Mucosa of descending colon (tissue), 3 donors: ENCODE measurements around the gene B4GALNT3. TPM values are rescaled to one million over a fixed set of nuclear protein-coding genes. Genes with fewer than 3 reads are reported as not detected.
A peak's percentile ranks its signal among the peaks of the same experiment; 100 is the strongest.
"Not testable (repeated sequence)": the region's sequence is repeated elsewhere in the genome, so short reads cannot be mapped to it uniquely, and the experiment has no call there.

Experiments
- ATAC-seq: fragments of 200-7000 bp; cut with Tn5 transposase; one replicate; pipeline ENCODE4 v1.9.1; 2020; ENCODE audit warnings: mild to moderate bottlenecking, moderate library complexity
- DNase-seq, 3 donors: peaks; one replicate each; pipeline ENCODE4 v3.0.0-alpha.2; 2020
- H3K36me3 ChIP-seq: fragments of 200-600 bp; one replicate; pipeline ENCODE4 v1.8.0; 2021; ENCODE audit warnings: low read depth, mild to moderate bottlenecking
- H3K4me1 ChIP-seq: fragments of 200-600 bp; one replicate; pipeline ENCODE4 v1.8.0; 2021; ENCODE audit warnings: low read depth, mild to moderate bottlenecking
- H3K4me3 ChIP-seq: fragments of 200-600 bp; one replicate; pipeline ENCODE4 v1.8.0; 2021; ENCODE audit warnings: mild to moderate bottlenecking
- H3K9me3 ChIP-seq: fragments of 200-600 bp; one replicate; pipeline ENCODE4 v1.8.0; 2021; ENCODE audit warnings: mild to moderate bottlenecking
- CTCF ChIP-seq: fragments of 200-600 bp; IDR thresholded peaks from one replicate; pipeline ENCODE4 v1.8.0; 2022; ENCODE audit warnings: antibody characterized with exemption, mild to moderate bottlenecking
- intact Hi-C, 2 donors: fragments of 100-400 bp; cut with DNase I in 1 of 2; cut with micrococcal nuclease in 1 of 2; formaldehyde crosslinking; loops; one replicate each; pipeline versions ENCODE4 v1.11.0 to v1.11.1; 2022; cut with DNase I, micrococcal nuclease
- total RNA-seq, 3 donors: library from RNA; stranded (reverse); fragmentation: NEBNext Ultra II Directional in 2 of 3; extraction: Animal tissue kit (Norgen Biotek cat#: 25700) in 2 of 3; gene quantifications; one replicate each; pipeline versions ENCODE4 v1.2.1 to v1.2.4, GENCODE V29; 2021 to 2023
- donor health status: DM: no; HTN: no; CAD: no; lungs with moderate emphysema.
- donor health status: DM: no; HTN: no; CAD: no.
- donor health status: DM: no; HTN: yes; CAD: no.

Gene B4GALNT3
- total RNA-seq, 3 donors from 2014 or later, result 62.9 to 134 (median 94.9) TPM

GRCh38 chr12:573232-573631 is 113.5 kb downstream of the B4GALNT3 start:
- no peak for TF ChIP-seq CTCF
- DNase-seq, result no peak
- H3K9me3 ChIP-seq, result no peaks in the 10 kb centered on the region
- no peak for ATAC-seq
- H3K36me3 ChIP-seq, result no peaks in the 10 kb centered on the region
- H3K4me1 ChIP-seq, result peaks cover 28% of the 10 kb centered on the region
- H3K4me3 ChIP-seq, result no peak overlapping the region
- intact Hi-C loops, result loop anchor here (10.0 kb wide), 3 partner anchors 182 to 372 kb away; partner anchors contain the start of genes RAD52 (in 1 of the 2) and WNK1 (in 1 of the 2)

GRCh38 chr12:574475-575128 is 114.9 kb downstream of the B4GALNT3 start:
- no peak for TF ChIP-seq CTCF
- DNase-seq (no peak), ATAC-seq (no peak)
- Histone ChIP-seq H3K36me3 (no peaks in the 10 kb centered on the region), H3K4me1 (peaks cover 17% of the 10 kb centered on the region), H3K4me3 (no peak overlapping the region), H3K9me3 (no peaks in the 10 kb centered on the region)
- intact Hi-C loops, result loop anchor here (10.0 kb wide), 3 partner anchors 180 to 370 kb away; partner anchors contain the start of genes RAD52 (in 1 of the 2) and WNK1 (in 1 of the 2)

- no peak overlapping the region for H3K4me3 ChIP-seq
- H3K9me3 ChIP-seq, result no peaks in the 10 kb centered on the region
- DNase-seq, result no peak
- peaks cover 15% of the 10 kb centered on the region for H3K4me1 ChIP-seq
- intact Hi-C loops, result loop anchor here (10.0 kb wide), 3 partner anchors 180 to 370 kb away; partner anchors contain the start of genes RAD52 (in 1 of the 2) and WNK1 (in 1 of the 2)
- TF ChIP-seq CTCF, result no peak
- no peak for ATAC-seq
- no peaks in the 10 kb centered on the region for H3K36me3 ChIP-seq
Observed at GRCh38 chr12:575129-575502, 115.4 kb downstream of the B4GALNT3 start.

- Histone ChIP-seq H3K4me1 (peaks cover 13% of the 10 kb centered on the region), H3K4me3 (no peak overlapping the region), H3K36me3 (no peaks in the 10 kb centered on the region), H3K9me3 (no peaks in the 10 kb centered on the region)
- peak; percentile 99 for TF ChIP-seq CTCF
- intact Hi-C loops, result loop anchor here (10.0 kb wide), 3 partner anchors 179 to 369 kb away; partner anchors contain the start of genes RAD52 (in 1 of the 2) and WNK1 (in 1 of the 2)
- ATAC-seq, result peak; percentile 90
- DNase-seq, result peak; percentile 85 to 91 (median 87)
Observed at GRCh38 chr12:575948-576614, 116.3 kb downstream of the B4GALNT3 start.

- intact Hi-C loops, result loop anchor here (10.0 kb wide), 3 partner anchors 178 to 368 kb away; partner anchors contain the start of genes RAD52 (in 1 of the 2) and WNK1 (in 1 of the 2)
- H3K4me1 ChIP-seq, result peaks cover 13% of the 10 kb centered on the region
- no peaks in the 10 kb centered on the region for H3K9me3 ChIP-seq
- DNase-seq (no peak), ATAC-seq (no peak)
- no peak overlapping the region for H3K4me3 ChIP-seq
- H3K36me3 ChIP-seq, result no peaks in the 10 kb centered on the region
- no peak for TF ChIP-seq CTCF
Observed at GRCh38 chr12:576615-577110, 116.9 kb downstream of the B4GALNT3 start.

GRCh38 chr12:577994-578747 is 118.4 kb downstream of the B4GALNT3 start:
- intact Hi-C loops, result loop anchor here (10.0 kb wide), 3 partner anchors 177 to 367 kb away; partner anchors contain the start of genes RAD52 (in 1 of the 2) and WNK1 (in 1 of the 2)
- H3K4me3 ChIP-seq, ATAC-seq, DNase-seq, H3K4me1 ChIP-seq, H3K36me3 ChIP-seq, H3K9me3 ChIP-seq: not testable (repeated sequence)
